ENCODE data around the gene IL18R1.

GRCh38 chr2:102357937-102358336 is 2.3 kb downstream of the IL18R1 start:
- TF ChIP-seq POLR2A (IDR thresholded peaks at IDR 0.05): no peak
- no peak for TF ChIP-seq CTCF (IDR thresholded peaks at IDR 0.05)
